ENCODE results near the gene ZNF821.
"Not testable (repeated sequence)": the region's sequence is repeated elsewhere in the genome, so short reads cannot be mapped to it uniquely, and the experiment has no call there.

ZNF821 gene

GRCh38 chr16:71855937-71856662 lies 27.9 kb downstream of the ZNF821 start:
- no peak for DNase-seq

GRCh38 chr16:71854369-71854948 lies 29.5 kb downstream of the ZNF821 start:
- DNase-seq = peak; percentile 22

- DNase-seq = no peak
Observed at GRCh38 chr16:71853413-71853812, 30.6 kb downstream of the ZNF821 start.

GRCh38 chr16:71852561-71852960 lies 31.4 kb downstream of the ZNF821 start:
- no peak for DNase-seq

- no peak for DNase-seq
Observed at GRCh38 chr16:71852158-71852557, 31.8 kb downstream of the ZNF821 start.

GRCh38 chr16:71851746-71852145 lies 32.2 kb downstream of the ZNF821 start:
- no peak for DNase-seq

GRCh38 chr16:71848622-71849021 lies 35.4 kb downstream of the ZNF821 start:
- DNase-seq = no peak

- no peak for DNase-seq
Observed at GRCh38 chr16:71847096-71847495, 36.9 kb downstream of the ZNF821 start.

- no peak for DNase-seq
Observed at GRCh38 chr16:71846431-71846830, 37.6 kb downstream of the ZNF821 start.

- peak; percentile 64 for DNase-seq
Observed at GRCh38 chr16:71845639-71846430, 38.1 kb downstream of the ZNF821 start, which contains the start of gene ATXN1L. Gene ATXN1L, plus strand, starts transcription at chr16:71845976. Its CDS starts 3,765 bp downstream, at chr16:71849741.

- no peak for DNase-seq
Observed at GRCh38 chr16:71843572-71843971, 40.4 kb downstream of the ZNF821 start.

- no peak for DNase-seq
Observed at GRCh38 chr16:71840052-71840451, 43.9 kb downstream of the ZNF821 start.

GRCh38 chr16:71837150-71837549 lies 46.8 kb downstream of the ZNF821 start:
- DNase-seq = no peak

GRCh38 chr16:71834291-71834690 lies 49.7 kb downstream of the ZNF821 start:
- no peak for DNase-seq

GRCh38 chr16:71832112-71832511 lies 51.9 kb downstream of the ZNF821 start:
- not testable (repeated sequence) for DNase-seq

GRCh38 chr16:71831698-71832097 lies 52.3 kb downstream of the ZNF821 start:
- DNase-seq = not testable (repeated sequence)

GRCh38 chr16:71830359-71830758 lies 53.6 kb downstream of the ZNF821 start:
- DNase-seq = no peak

- DNase-seq = no peak
Observed at GRCh38 chr16:71826533-71827017, 57.4 kb downstream of the ZNF821 start.

- DNase-seq = not testable (repeated sequence)
Observed at GRCh38 chr16:71817155-71817500, 66.9 kb downstream of the ZNF821 start.

- DNase-seq = no peak
Observed at GRCh38 chr16:71811261-71811803, 72.7 kb downstream of the ZNF821 start.

- DNase-seq = not testable (repeated sequence)
Observed at GRCh38 chr16:71810155-71810530, 73.8 kb downstream of the ZNF821 start.
